Measurements from ENCODE around the gene SLC16A5.
"Not testable (repeated sequence)": the region's sequence is repeated elsewhere in the genome, so short reads cannot be mapped to it uniquely, and the experiment has no call there.

SLC16A5 gene

GRCh38 chr17:75087558-75088453 lies at the start of gene SLC16A5:
TSS of gene SLC16A5 (plus strand) at chr17:75087954. CDS start at chr17:75093637, 5,683 bp downstream.
- peak within 1 kb of the TSS; percentile 93 for H3K27ac ChIP-seq (ENCODE audit: low read depth, low read length)
- no peaks in the 10 kb centered on the region for H3K27me3 ChIP-seq (ENCODE audit: control insufficient read depth, insufficient read depth, low read length)
- H3K4me3 ChIP-seq (ENCODE audit: low read depth, low read length), result peak within 1 kb of the TSS; percentile 78
- H3K36me3 ChIP-seq (ENCODE audit: control insufficient read depth, insufficient read depth, low read length), result no peaks in the 10 kb centered on the region
- H3K9me3 ChIP-seq (ENCODE audit: control insufficient read depth, insufficient read depth, low read length), result no peaks in the 10 kb centered on the region
- peaks cover 21% of the 10 kb centered on the region for H3K4me1 ChIP-seq (ENCODE audit: control insufficient read depth, insufficient read depth, low read length)
- H3K9ac ChIP-seq (ENCODE audit: low read depth, low read length), result peak within 1 kb of the TSS; percentile 84

- Histone ChIP-seq H3K27ac (ENCODE audit: low read depth, low read length) (no peak overlapping the region), H3K36me3 (ENCODE audit: control insufficient read depth, insufficient read depth, low read length) (peaks cover 50% of the 10 kb centered on the region), H3K4me1 (ENCODE audit: control insufficient read depth, insufficient read depth, low read length) (peaks cover 21% of the 10 kb centered on the region; the same call in 1 of the 2 replicates), H3K9me3 (ENCODE audit: control insufficient read depth, insufficient read depth, low read length) (no peaks in the 10 kb centered on the region), H3K9ac (ENCODE audit: low read depth, low read length) (no peak overlapping the region), H3K27me3 (ENCODE audit: control insufficient read depth, insufficient read depth, low read length) (no peaks in the 10 kb centered on the region), H3K4me3 (ENCODE audit: low read depth, low read length) (no peak overlapping the region)
Observed at GRCh38 chr17:75039238-75039637, 48.5 kb upstream of the SLC16A5 start.

GRCh38 chr17:75041656-75042280 lies 46.0 kb upstream of the SLC16A5 start:
- peak overlapping the region; percentile 77 for H3K27ac ChIP-seq (ENCODE audit: low read depth, low read length)
- H3K27me3 ChIP-seq (ENCODE audit: control insufficient read depth, insufficient read depth, low read length), result no peaks in the 10 kb centered on the region
- H3K9me3 ChIP-seq (ENCODE audit: control insufficient read depth, insufficient read depth, low read length), result no peaks in the 10 kb centered on the region
- no peak overlapping the region for H3K4me3 ChIP-seq (ENCODE audit: low read depth, low read length)
- peaks cover 27% of the 10 kb centered on the region for H3K4me1 ChIP-seq (ENCODE audit: control insufficient read depth, insufficient read depth, low read length)
- peaks cover 50% of the 10 kb centered on the region for H3K36me3 ChIP-seq (ENCODE audit: control insufficient read depth, insufficient read depth, low read length)
- H3K9ac ChIP-seq (ENCODE audit: low read depth, low read length), result no peak overlapping the region; the same call in 1 of the 2 replicates

DNA sequence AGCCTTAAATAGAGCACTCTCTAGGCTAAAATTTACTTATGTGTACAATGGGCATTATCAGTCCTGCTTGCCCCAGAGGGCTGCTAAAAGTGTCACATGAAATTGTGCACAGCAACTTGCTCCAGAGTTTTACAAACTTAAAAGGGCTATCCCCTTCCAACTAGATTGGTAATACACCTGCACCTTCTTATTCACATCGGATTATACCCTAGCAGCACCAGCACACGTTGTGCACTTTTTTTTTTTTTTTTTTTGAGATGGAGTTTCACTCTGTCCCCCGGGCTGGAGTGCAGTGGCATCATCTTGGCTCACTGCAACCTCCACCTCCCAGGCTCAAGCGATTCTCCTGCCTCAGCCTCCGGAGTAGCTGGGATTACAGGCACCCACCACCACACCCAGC lies 44.0 kb upstream of the SLC16A5 start:
- H3K9me3 ChIP-seq (ENCODE audit: control insufficient read depth, insufficient read depth, low read length); H3K4me3 ChIP-seq (ENCODE audit: low read depth, low read length); H3K27me3 ChIP-seq (ENCODE audit: control insufficient read depth, insufficient read depth, low read length); H3K9ac ChIP-seq (ENCODE audit: low read depth, low read length): not testable (repeated sequence)
- peak overlapping the region; percentile 33 for H3K27ac ChIP-seq (ENCODE audit: low read depth, low read length)
- peaks cover 35% of the 10 kb centered on the region for H3K4me1 ChIP-seq (ENCODE audit: control insufficient read depth, insufficient read depth, low read length)
- peaks cover 36% of the 10 kb centered on the region for H3K36me3 ChIP-seq (ENCODE audit: control insufficient read depth, insufficient read depth, low read length)

GRCh38 chr17:75044716-75045115 lies 43.0 kb upstream of the SLC16A5 start:
- Histone ChIP-seq H3K36me3 (ENCODE audit: control insufficient read depth, insufficient read depth, low read length) (peaks cover 36% of the 10 kb centered on the region), H3K9me3 (ENCODE audit: control insufficient read depth, insufficient read depth, low read length) (no peaks in the 10 kb centered on the region), H3K27me3 (ENCODE audit: control insufficient read depth, insufficient read depth, low read length) (no peaks in the 10 kb centered on the region), H3K4me3 (ENCODE audit: low read depth, low read length) (peak overlapping the region; percentile 89), H3K9ac (ENCODE audit: low read depth, low read length) (no peak overlapping the region; the same call in 1 of the 2 replicates), H3K4me1 (ENCODE audit: control insufficient read depth, insufficient read depth, low read length) (peaks cover 35% of the 10 kb centered on the region), H3K27ac (ENCODE audit: low read depth, low read length) (peak overlapping the region; percentile 96)

DNA sequence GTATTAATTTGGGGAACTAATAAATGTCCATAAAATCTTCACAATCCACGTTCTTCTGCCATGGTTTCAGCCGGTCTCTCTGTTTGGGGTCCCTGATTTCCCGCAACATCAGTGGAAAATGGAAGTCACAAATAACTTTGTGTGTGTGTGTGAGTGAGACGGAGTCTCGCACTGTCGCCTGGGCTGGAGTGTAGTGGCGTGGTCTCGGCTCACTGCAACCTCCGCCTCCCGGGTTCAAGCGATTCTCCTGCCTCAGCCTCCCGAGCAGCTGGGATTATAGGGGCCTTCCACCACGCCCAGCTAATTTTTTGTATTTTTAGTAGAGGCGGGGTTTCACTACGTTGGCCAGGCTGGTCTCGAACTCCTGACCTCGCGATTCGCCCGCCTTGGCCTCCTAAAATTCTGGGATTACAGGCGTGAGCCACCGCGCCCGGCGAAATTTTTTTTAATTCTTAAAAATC lies 41.8 kb upstream of the SLC16A5 start:
- Histone ChIP-seq H3K36me3 (ENCODE audit: control insufficient read depth, insufficient read depth, low read length) (peaks cover 34% of the 10 kb centered on the region), H3K4me3 (ENCODE audit: low read depth, low read length) (peak overlapping the region; percentile 89), H3K4me1 (ENCODE audit: control insufficient read depth, insufficient read depth, low read length) (peaks cover 35% of the 10 kb centered on the region), H3K27ac (ENCODE audit: low read depth, low read length) (peak overlapping the region; percentile 96), H3K9ac (ENCODE audit: low read depth, low read length) (peak overlapping the region; percentile 87)
- not testable (repeated sequence) for H3K27me3 ChIP-seq (ENCODE audit: control insufficient read depth, insufficient read depth, low read length); H3K9me3 ChIP-seq (ENCODE audit: control insufficient read depth, insufficient read depth, low read length)

DNA sequence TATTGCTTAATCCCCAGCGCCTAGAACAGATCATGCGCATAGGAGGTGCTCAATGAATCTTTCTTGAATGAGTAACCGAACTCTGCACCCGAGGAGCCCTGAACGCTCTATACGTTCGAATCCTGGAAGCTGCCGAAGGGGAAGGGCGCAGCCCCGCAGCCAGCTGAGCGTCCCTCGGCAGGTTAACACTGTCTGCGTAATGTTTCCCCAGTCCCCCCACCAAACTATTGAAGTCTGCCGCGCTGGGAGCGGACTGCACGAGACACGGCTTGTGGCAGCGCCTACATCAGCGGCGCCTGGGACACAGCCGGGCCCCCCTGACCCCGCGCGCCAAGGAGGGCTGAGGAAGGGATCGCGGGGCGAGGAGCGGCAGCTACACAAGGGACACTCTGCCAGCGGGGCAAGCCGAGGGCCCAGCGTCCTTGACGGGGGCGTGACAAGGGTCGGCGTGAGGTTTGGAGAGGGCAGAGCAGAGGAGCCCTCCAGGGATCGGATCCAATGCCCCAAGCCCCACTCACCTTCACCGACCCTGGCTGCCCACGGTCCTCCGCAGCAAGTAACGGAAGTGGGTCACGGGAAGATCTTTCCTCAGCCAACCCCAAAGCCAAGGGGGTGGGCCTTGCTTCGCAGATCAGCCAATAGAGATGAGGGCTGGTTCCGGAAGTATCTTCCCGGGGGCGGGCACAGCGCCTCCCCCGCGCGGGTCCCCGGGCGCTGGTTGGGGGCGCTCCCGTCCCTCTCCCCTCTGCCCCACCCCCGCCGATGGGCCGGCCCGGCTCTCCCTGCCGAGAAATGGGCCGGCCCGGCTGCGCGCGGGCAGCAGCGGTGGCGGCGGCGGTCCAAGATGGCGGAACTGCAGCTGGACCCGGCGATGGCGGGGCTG lies 41.1 kb upstream of the SLC16A5 start, which contains the start of the genes ATP5PD and KCTD2:
ATP5PD (minus strand) TSS at position 563 of the 883 bp plus-strand sequence. CDS start 4,319 bp downstream, outside the sequence.
KCTD2 (plus strand) TSS at position 819 of the 883 bp plus-strand sequence; CDS start at position 845, 26 bp downstream.
- H3K4me3 ChIP-seq (ENCODE audit: low read depth, low read length), result peak within 1 kb of the TSS; percentile 89
- H3K9ac ChIP-seq (ENCODE audit: low read depth, low read length), result peak within 1 kb of the TSS; percentile 87
- H3K4me1 ChIP-seq (ENCODE audit: control insufficient read depth, insufficient read depth, low read length), result peaks cover 34% of the 10 kb centered on the region
- no peaks in the 10 kb centered on the region for H3K27me3 ChIP-seq (ENCODE audit: control insufficient read depth, insufficient read depth, low read length)
- H3K9me3 ChIP-seq (ENCODE audit: control insufficient read depth, insufficient read depth, low read length), result no peaks in the 10 kb centered on the region
- H3K27ac ChIP-seq (ENCODE audit: low read depth, low read length), result peak within 1 kb of the TSS; percentile 96
- peaks cover 32% of the 10 kb centered on the region for H3K36me3 ChIP-seq (ENCODE audit: control insufficient read depth, insufficient read depth, low read length)

- Histone ChIP-seq H3K9ac (ENCODE audit: low read depth, low read length) (peak overlapping the region; percentile 69; the same call in 1 of the 2 replicates), H3K27me3 (ENCODE audit: control insufficient read depth, insufficient read depth, low read length) (no peaks in the 10 kb centered on the region), H3K36me3 (ENCODE audit: control insufficient read depth, insufficient read depth, low read length) (peaks cover 31% of the 10 kb centered on the region), H3K9me3 (ENCODE audit: control insufficient read depth, insufficient read depth, low read length) (no peaks in the 10 kb centered on the region), H3K27ac (ENCODE audit: low read depth, low read length) (peak overlapping the region; percentile 68), H3K4me3 (ENCODE audit: low read depth, low read length) (peak overlapping the region; percentile 89), H3K4me1 (ENCODE audit: control insufficient read depth, insufficient read depth, low read length) (peaks cover 26% of the 10 kb centered on the region)
Observed at GRCh38 chr17:75047398-75048098, 40.2 kb upstream of the SLC16A5 start.

DNA sequence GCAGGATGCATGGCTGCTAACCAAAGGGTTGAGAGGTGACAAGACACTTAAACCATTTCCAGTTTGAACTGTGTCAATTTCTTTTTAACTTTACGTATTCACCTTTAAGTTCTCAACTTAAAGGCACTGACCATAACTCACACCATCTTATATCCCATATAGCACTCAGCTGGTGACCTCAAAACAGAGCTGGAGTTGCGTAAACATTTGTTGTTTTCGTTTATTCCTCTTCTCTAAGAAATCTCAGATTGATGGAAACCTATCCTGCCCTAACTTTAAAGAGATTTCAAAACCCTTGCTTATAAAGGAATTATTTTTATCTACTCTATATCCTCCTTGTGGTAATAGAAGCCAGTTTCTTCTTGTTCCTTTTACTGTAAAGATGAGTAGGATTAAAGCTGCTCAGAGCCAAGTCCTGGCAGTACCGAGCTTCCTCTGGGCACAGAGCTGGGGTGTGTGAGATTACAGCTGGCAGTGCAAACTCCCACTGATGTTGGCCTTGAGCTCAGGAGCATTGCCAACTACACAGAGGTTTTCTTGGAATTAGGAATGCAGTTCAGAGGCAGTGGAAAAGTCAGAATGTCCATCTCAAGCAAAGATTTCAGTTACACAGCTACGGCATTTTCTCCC lies 39.4 kb upstream of the SLC16A5 start:
- Histone ChIP-seq H3K36me3 (ENCODE audit: control insufficient read depth, insufficient read depth, low read length) (peaks cover 38% of the 10 kb centered on the region), H3K27me3 (ENCODE audit: control insufficient read depth, insufficient read depth, low read length) (no peaks in the 10 kb centered on the region), H3K9me3 (ENCODE audit: control insufficient read depth, insufficient read depth, low read length) (no peaks in the 10 kb centered on the region), H3K4me3 (ENCODE audit: low read depth, low read length) (peak overlapping the region; percentile 89), H3K4me1 (ENCODE audit: control insufficient read depth, insufficient read depth, low read length) (peaks cover 19% of the 10 kb centered on the region), H3K27ac (ENCODE audit: low read depth, low read length) (peak overlapping the region; percentile 42), H3K9ac (ENCODE audit: low read depth, low read length) (no peak overlapping the region)

Measured in HUES48 (cell line).